SW 1271 (cell line): Measurements from ENCODE around the gene DHX30.
A peak's percentile ranks its signal among the peaks of the same experiment; 100 is the strongest.
"Not testable (repeated sequence)": the region's sequence is repeated elsewhere in the genome, so short reads cannot be mapped to it uniquely, and the experiment has no call there.

Source experiments
- DNase-seq, 2 experiments: peaks; one replicate each; lab custom pipeline; 2025; lab: John Stamatoyannopoulos, UW

Gene DHX30, protein sequence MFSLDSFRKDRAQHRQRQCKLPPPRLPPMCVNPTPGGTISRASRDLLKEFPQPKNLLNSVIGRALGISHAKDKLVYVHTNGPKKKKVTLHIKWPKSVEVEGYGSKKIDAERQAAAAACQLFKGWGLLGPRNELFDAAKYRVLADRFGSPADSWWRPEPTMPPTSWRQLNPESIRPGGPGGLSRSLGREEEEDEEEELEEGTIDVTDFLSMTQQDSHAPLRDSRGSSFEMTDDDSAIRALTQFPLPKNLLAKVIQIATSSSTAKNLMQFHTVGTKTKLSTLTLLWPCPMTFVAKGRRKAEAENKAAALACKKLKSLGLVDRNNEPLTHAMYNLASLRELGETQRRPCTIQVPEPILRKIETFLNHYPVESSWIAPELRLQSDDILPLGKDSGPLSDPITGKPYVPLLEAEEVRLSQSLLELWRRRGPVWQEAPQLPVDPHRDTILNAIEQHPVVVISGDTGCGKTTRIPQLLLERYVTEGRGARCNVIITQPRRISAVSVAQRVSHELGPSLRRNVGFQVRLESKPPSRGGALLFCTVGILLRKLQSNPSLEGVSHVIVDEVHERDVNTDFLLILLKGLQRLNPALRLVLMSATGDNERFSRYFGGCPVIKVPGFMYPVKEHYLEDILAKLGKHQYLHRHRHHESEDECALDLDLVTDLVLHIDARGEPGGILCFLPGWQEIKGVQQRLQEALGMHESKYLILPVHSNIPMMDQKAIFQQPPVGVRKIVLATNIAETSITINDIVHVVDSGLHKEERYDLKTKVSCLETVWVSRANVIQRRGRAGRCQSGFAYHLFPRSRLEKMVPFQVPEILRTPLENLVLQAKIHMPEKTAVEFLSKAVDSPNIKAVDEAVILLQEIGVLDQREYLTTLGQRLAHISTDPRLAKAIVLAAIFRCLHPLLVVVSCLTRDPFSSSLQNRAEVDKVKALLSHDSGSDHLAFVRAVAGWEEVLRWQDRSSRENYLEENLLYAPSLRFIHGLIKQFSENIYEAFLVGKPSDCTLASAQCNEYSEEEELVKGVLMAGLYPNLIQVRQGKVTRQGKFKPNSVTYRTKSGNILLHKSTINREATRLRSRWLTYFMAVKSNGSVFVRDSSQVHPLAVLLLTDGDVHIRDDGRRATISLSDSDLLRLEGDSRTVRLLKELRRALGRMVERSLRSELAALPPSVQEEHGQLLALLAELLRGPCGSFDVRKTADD

DNA sequence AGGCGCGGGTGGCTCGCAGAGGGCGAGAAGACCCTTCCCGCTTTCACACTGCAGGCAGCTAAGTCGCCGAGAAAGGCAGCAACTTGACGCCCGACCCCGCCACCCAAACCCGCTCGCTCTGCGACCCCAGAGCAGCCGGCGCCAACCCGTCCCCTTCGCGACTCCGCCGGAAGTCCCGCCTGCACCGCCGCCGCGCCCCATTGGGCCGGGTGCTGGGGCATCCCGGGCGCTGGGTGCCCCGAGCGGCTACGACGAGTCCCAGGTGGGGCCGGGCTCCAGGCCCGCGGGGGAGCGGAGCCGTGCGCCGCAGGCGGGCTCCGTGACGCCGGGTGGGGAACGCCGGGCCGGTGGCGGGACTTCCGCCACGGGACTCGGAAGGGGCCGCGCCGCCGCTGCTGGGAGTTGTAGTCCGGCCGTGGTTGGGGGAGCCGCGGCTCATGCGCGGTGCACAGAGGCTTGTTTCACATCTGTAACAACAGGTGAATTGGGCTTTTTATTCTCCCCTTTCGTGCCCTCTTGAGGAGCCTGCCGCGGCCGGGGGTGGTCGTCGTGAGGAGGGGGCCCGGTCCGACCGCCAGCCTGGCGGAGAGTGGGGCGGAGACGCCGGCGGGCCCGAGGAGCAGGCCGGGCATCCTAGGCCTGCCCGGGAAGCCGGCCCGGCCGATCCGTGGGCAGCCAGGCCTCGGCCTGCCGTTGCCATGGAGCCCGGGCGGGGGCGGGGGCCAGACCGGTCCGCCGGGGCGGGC is at the start of gene DHX30:
Gene DHX30 (plus strand): TSS at position 405 of the 746 bp plus-strand sequence. CDS start 7,546 bp downstream, outside the sequence.
- DNase-seq = peak; percentile 32 to 65

DNA sequence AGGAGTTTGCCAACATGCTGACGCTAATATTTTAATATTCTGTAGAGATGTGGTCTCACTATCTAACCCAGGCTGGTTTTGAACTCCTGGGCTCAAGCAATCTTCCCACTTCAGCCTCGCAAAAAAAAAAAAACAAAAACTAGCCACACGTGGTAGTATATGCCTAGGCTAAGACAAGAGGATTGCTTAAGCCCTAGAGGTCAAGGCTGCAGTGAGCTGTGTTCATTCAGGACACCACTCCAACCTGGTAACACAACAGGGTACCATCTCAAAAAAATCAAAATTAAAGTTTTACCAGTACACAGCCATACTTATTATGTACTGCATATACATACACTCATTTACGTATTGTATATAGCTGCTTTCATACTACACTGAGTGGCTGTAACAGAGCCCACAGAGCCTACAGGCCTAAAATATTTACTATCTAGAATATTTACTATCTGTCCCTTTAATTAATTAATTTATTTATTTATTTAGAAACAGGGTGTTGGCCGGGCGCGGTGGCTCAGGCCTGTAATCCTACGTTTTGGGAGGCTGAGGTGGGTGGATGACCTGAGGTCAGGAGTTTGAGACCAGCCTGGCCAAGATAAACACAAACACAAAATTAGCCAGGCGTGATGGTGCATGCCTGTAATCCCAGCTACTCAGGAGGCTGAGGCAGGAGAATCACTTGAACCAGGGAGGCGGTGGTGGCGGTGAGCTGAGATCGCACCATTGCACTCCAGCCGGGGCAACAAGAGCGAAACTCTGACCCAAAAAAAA is 44.5 kb upstream of the DHX30 start:
- no peak for DNase-seq

DNA sequence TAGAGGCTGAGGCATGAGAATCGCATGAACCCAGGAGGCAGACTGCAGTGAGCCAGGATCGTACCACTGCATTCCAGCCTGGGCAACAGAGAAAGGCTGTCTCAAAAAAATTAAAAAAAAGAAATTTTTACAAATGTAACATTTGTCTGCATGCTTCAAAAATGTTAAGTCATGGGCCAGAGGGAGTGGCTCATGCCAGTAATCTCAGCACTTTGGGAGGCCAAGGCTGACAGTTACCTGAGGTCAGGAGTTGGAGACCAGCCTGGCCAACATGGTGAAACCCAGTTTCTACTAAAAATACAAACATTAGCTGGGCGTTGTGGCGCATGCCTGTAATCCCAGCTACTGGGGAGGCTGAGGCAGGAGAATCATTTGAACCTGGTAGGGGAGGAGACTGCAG is 42.7 kb upstream of the DHX30 start:
- DNase-seq = not testable (repeated sequence)

DNA sequence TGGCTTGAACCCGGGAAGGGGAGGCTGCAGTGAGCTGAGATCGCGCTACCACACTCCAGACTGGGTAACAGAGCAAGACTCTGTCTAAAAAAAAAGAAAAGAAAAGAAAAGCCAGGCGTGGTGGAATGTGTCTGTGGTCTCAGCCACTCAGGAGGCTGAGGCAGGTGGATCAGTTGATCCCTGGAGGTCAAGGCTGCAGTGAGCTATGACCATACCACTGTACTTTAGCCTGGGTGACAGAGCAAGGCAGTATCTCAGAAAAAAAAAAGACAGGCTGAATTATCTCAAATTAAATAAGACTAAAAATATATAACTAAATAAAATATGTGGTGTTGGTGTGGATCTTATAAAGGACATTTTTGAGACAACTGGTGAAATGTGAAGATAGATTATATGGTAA is 41.9 kb upstream of the DHX30 start:
- DNase-seq = no peak

DNA sequence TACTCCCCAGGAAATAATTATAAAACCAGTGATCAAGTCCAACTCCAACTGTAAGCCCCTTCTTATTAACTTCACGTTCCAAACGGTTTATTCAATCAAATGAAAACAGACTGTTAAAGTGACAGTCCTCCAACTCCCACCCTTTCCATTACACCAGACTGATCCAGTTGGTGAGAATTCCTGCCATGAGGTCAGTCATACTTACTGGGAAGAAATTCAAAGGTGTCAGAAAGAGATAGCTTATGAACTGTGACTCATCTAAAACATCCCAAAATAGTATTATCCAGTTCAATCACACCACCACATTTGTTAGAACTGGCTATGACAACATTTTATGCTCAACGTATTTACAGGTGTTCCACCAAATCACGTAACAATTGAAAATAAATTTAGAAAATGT is 40.7 kb upstream of the DHX30 start:
- no peak for DNase-seq

DNA sequence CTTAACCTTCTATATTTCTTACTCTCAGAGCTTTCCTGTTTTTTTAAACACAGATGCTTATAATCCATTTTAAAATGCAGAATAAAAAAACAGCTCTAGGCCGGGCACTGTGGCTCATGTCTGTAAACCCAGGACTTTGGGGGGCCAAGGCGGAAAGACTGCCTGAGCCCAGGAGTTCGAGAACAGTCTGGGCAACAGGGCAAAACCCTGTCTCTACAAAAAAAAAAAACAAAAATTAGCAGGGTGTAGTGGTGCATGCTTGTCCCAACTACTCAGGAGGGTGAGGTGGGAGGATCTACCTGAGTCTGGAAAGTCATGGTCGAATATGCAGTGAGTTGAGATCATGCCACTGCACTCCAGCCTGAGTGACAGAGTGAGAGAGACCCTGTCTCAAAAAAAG is 36.8 kb upstream of the DHX30 start:
- no peak for DNase-seq

DNA sequence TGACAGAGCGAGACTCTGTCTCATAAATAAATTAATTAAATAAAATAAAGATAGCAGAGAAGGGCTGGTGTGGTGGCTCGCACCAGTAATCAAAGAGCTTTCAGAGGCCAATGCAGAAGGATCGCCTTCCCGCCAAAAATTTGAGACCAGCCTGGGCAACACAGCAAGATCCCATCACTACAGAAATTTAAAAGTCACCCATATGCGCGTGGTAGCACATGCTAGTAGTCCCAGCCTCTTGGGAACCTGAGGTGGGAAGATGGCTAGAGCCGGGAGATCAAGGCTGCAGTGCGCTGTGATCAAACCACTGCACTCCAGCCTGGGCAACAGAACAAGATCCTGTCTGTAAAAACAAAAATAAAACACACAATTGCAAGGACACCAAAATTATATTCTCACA is 30.9 kb upstream of the DHX30 start:
- DNase-seq = no peak

DNA sequence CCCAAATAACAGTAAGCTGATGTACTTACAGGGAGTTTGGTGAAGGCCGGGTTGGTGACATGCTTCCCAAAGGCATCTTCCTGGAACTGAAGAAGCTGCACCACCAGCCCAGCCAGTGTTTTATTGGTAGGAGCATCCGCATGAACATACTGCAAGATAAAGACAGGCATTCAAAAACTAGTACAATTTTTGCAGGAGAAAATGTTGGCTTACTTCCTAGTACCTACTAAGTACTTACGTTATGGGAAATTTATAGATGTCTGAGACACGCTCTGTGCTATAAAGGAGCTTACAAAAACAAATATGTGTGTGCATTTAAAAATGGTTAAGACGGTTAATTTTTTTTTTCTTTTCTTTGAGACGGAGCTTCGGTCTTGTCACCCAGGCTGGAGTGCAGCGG is 30.1 kb upstream of the DHX30 start:
- DNase-seq = no peak

DNA sequence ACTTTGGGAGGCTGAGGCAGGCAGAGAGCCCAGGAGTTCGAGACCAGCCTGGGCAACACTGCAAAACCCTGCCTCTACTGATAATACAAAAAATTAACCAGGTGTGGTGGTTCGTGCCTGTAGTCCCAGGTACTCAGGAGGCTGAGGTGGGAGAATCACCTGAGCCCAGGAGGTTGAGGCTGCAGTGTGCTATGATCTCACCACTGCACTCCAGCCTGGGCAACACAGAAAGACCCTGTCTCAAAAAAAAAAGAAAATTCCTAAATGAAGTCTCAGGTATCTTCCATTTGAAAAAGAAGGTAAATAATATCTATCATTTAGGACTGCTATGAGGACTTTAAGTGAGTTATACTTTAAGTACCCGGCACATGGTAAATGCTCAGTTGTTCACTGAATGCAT is 24.2 kb upstream of the DHX30 start:
- DNase-seq = no peak

DNA sequence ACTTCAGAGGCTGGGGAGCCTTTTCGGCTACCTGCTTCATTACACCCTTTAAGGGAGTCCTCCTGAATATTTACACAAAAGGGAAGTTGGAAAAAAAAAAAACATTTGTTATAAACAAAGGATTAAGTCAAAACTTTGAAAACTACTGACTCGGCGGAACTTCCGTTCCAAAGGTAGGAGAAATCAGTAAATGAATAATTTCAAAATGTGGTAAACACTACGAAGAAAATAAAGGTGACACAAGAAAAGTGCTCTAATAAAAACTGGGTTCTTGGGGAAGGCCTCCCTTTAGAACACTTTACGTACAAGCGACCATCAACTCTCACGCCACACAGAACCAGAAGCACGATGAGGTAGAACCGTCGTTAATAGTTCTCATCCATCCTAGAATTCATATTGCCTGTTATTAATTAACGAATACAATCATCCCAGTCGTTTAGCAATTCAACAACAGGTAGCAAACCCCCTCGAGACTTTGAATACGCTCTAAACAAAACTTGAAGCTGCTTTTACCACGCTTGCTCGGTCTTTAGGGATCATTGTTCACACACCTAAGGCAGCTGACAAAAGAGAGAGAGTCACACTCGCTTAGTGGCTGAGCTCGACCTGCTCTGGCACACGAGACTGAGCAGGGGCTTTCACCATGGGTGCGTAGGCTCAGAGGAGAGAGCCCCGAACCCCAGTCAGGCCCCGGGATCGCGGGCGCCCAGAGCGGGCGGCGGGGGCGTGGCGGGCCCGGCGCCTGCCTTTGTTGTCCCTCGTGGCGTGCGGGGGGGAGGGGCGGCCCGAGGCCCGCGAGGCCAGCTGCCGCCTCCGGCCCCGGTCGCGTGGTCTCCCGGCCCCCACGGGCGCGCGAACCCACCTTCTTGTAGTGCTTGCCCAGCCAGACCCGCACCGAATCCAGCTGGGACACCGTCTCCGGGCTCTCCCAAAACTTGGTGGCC is 21.9 kb upstream of the DHX30 start:
- peak in 1 of 2 experiments; percentile 38 for DNase-seq

DNA sequence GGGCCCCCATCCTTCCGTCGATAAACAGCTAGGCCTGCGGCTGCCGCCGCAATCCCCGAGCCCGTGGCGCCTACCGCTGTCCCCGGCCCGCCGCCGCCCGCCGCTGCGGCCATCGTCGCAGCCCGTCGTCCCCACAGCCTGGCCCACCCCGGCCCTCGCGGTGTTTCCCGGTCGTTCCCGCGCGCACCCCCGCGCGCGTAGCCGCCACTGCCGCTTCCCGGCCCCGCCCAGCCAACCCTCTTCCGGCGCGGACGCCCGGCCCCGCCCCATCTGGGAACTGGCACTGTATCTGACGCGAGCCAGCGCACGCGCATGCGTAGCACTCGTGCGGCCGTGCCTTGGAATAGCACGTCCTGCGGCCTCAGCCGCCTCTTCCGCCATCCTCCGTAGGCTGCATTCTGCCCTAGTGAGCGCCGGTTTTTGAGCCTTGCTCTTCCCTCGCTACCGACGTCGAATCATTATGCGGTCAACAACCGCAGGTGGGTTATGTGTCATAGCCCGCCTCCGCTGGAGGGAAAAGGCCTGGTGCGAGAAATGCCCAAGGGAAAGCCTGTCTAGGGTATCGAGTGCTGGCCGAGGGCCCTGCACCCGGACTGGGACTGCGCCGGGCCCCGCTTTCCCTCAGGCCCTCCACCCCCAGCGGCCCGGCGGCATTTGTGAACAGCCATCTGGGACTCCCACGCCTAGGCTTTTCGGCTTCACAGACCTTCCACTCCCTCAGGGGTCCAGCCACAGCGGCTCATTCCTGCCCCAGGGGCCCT is 21.1 kb upstream of the DHX30 start, which contains the start of gene SMARCC1:
Gene SMARCC1 (minus strand): TSS at position 209 of the 761 bp plus-strand sequence. CDS start 96 bp downstream, at position 113.
- DNase-seq = peak; percentile 61 to 87

DNA sequence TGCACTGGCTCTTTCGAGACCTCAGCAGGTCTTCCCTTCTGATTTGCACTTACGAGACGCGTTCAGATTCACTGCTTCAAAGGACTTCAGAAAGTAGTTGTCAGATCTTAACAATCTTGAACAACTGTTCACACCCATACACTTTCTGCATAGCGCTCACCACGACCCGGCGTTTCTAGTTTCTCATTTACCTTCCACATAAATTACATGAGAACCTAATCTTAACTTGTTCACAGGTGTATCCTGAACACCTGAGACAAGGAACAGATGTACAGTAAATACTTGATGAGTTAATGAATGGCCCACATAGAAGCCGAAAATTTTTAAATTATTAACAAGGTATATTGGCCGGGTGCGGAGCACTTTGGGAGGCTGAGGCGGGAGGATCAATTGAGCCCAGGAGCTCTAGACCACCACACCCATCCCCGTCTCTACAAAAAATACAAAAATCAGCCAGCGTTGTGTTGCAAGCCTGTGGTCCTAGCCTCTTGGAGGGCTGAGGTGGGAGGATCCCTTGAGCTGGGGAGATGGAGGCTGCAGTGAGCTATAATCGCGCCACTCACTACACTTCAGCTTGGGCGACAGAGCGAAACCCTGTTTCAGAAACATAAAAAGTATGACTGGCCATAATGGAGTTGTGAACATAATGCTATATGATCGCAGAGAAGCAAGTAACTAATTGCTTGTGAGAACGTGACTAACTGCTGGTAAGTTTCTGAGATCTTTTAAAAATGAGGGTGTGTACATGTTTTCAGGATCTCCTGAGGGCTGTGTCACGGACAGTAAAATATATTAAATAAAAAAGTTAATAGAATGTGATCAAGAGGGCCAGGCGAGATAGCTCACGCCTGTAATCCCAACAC is 20.3 kb upstream of the DHX30 start:
- no peak for DNase-seq

DNA sequence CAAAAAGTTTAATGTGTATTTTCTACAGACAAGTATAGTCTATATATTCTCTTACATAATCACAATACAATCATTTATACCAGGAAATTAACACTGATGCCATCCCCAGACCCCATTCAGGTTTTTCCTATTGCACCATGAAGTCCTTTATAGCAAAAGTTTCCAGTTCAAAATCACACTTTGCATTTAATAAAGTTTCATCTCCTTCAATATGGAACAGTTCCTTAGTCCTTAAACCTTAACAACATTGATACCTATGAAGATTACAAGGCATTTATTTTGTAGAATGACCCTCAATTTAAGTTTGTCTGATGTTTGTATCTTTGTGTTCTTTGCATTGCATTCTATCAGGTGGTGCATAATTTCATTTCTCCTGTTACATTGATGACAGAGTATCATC is 19.3 kb upstream of the DHX30 start:
- no peak for DNase-seq

DNA sequence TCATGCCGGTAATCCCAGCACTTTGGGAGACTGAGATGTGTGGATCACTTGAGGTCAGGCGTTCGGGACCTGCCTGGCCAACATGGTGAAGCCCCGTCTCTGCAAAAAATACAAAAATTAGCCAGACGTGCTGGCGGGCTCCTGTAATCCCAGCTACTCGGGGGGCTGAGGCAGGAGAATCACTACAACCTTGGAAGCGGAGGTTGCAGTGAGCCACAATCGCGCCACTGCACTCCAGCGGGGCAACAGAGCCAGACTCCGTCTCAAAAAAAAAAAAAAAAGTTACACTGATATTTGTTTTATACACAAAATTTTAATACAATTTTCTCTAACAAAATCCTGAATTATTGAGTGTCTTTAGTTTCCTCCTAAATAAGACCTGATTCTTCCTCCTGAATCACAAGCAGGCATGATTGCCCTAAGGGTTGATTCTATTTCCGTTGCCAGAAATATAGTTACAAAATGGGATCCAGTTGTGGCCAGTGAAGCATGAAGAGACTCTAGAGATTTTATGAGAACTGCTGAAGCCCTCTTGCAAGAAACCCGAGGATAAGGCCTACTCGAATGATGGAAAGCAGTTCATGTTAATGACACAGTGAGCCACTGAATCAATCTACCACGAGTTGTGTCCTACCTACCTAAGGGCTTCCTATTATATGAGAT is 11.6 kb upstream of the DHX30 start:
- no peak for DNase-seq

DNA sequence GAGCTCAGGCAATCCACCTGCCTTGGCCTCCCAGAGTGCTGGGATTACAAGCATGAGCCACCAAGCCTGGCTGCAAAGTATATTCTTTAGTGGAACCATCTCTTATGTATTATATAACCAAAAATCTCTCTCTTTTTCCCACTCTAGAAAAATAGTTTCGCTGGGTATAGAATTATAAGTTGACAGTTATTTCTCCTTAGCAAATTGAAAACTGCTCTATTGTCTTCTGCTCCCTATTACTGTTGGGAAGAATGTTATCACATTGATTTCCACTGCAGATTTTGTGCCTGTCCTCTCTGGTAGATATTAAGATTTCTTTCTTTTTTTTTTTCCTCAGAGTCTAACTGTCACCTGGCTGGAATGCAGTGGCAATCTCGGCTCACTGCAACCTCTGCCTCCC is 10.2 kb upstream of the DHX30 start:
- DNase-seq = no peak

DNA sequence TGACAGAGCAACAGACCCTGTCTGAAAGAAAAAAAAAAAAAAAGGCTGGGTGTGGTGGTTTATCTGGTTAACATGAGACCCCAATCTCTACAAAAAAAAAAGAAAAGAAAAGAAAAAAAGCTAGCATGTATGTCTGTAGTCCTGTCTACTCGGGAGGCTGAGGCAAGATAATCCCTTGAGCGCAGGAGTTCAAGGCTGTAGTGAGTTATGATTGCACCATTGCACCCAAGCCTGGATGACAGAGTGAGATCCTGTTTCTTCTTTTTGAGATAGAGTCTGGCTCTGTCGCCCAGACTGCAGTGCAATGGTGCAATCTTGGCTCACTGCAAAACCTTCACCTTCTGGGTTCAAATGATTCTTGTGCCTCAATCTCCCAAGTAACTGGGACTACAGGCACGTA is 8.4 kb upstream of the DHX30 start:
- no peak for DNase-seq

DNA sequence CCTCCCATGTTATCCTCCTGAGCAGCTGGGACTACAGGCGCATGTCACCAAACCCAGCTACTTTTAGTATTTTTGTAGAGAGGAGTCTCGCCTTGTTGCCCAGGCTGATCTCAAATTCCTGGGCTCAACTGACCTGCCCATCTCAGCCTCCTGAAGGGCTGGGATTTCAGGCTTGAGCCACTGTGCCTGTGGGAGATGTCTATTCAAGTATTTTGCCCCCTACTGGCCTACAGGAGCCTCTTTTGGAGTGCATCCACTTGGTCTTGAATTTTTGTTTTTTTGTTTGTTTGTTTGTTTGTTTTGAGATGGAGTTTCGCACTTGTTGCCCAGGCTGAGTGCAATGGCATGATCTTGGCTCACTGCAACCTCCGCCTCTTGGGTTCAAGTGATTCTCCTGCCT is 3.2 kb upstream of the DHX30 start:
- no peak for DNase-seq
